Kidney epithelial cell (primary cell): ENCODE results near the gene ADAM33. TPM values are rescaled to one million over a fixed set of nuclear protein-coding genes. Genes with fewer than 3 reads are reported as not detected.

Experiments
- DNase-seq: peaks from one replicate; pipeline ENCODE4 v3.0.0-alpha.2; 2010; ENCODE audit warnings: low read depth
- H3K27me3 ChIP-seq: 2 replicates; pipeline ENCODE4 v1.6.0; 2011; ENCODE audit warnings: low read length; ENCODE audit not compliant: control insufficient read depth, insufficient read depth
- H3K36me3 ChIP-seq: 2 replicates; pipeline ENCODE4 v1.5.1; 2011; ENCODE audit warnings: low read length; ENCODE audit not compliant: control insufficient read depth, insufficient read depth
- H3K4me3 ChIP-seq: 2 replicates; pipeline ENCODE4 v1.5.1; 2011; ENCODE audit warnings: low read depth, mild to moderate bottlenecking, control low read depth, low read length
- total RNA-seq: library from RNA; depleted of rRNA; stranded (reverse); fragments of >200 nt; gene quantifications from 2 replicates; pipeline ENCODE4 v1.2.3, GENCODE V29; 2015
- TF ChIP-seq, protein P1 (sequence below): IDR thresholded peaks from 2 replicates; pipeline ENCODE4 v1.5.1; 2011; ENCODE audit warnings: mild to moderate bottlenecking, moderate library complexity, low read length, control low read depth, inconsistent platforms; ENCODE audit not compliant: insufficient read depth, poor library complexity, severe bottlenecking

Gene ADAM33
- total RNA-seq, 1 donor from 2014 or later = 0.13 TPM

DNA sequence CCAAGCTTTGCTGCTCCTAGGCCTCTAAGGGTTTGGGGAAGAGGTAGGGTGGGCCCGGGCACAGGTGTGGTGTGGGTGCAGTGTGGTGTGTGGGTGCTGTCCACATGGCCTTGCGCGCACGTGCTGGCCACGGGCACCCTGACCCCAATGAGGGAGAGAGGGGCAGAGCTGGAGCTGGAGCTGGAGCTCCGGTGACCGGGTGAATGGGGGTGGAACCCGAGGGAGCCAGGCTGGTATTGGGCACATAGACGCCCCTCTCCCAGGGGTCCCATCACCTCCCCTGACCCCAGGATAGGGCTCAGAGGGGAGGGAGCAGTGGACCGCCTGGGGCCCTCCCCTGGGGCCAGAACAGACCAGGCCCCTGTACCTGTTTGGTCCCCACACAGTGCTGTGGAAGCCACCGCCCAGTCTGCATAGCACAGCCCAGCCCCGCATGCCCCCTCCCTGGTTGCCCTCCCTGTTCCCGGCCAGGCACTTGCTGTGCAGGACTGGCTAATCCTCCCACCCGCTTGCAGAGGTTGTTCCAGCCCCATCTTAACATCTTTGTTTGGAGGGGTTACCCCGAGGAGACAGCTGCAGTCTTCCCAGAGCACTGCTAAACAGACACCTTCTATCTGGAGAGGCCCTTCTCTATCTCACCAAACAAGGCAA, 984 bp downstream of the ADAM33 start:
- TF ChIP-seq, protein P1, sequence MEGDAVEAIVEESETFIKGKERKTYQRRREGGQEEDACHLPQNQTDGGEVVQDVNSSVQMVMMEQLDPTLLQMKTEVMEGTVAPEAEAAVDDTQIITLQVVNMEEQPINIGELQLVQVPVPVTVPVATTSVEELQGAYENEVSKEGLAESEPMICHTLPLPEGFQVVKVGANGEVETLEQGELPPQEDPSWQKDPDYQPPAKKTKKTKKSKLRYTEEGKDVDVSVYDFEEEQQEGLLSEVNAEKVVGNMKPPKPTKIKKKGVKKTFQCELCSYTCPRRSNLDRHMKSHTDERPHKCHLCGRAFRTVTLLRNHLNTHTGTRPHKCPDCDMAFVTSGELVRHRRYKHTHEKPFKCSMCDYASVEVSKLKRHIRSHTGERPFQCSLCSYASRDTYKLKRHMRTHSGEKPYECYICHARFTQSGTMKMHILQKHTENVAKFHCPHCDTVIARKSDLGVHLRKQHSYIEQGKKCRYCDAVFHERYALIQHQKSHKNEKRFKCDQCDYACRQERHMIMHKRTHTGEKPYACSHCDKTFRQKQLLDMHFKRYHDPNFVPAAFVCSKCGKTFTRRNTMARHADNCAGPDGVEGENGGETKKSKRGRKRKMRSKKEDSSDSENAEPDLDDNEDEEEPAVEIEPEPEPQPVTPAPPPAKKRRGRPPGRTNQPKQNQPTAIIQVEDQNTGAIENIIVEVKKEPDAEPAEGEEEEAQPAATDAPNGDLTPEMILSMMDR = no peak

GRCh38 chr20:3679749-3680700, 1.8 kb downstream of the ADAM33 start:
- no peak for DNase-seq
- TF ChIP-seq, protein P1 = no peak
- Histone ChIP-seq H3K4me3 (no peak overlapping the region), H3K27me3 (peaks cover 58% of the 10 kb centered on the region), H3K36me3 (no peaks in the 10 kb centered on the region)

More for the DNA sequence above, 984 bp downstream of the ADAM33 start:
- DNase-seq = no peak
- no peaks in the 10 kb centered on the region for H3K36me3 ChIP-seq
- H3K27me3 ChIP-seq = peaks cover 53% of the 10 kb centered on the region
- H3K4me3 ChIP-seq = no peak overlapping the region

DNA sequence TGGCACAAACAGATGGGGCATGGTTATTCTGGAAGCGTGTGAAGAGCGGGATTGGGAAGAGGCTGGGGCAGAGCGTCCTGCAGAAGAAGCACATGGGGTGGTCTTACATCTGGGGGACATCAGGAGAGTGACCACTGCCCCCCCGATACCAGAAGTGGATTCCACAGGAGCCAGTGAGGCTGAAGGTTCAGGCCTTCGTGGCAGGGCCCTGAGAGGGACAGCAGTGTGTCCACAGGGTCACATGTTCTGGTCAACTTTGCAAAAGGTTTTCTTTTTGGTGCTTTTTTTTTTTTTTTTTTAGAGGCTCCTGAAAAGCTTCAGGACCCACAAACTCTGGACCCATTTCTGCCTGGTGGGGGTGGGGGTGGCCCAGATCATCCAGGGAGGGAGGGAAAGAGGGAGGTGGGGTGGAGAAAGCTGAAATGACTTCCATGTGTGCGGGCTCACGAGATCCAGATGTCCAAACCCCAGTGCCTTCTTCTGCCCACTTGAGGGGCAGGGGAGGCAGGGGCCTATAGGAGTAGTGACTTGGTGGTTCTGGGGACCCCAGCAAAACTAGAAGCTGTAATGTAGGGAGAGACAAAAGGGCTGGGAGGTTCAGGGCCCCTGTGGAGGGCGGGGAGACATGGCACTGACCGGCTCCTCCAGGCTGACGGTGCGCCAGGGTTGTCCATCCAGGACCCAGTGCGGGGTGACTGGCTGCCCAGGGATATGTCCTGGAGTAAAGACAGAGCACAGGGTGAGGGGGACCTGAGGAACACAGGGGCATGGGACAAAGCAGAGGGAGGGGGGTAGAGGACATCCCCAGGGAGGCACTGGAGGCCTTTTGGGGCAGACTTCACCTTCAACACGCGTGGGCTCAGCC, 2.7 kb downstream of the ADAM33 start:
- TF ChIP-seq, protein P1 = no peak
- Histone ChIP-seq H3K27me3 (peaks cover 66% of the 10 kb centered on the region), H3K4me3 (no peak overlapping the region), H3K36me3 (no peaks in the 10 kb centered on the region)
- DNase-seq = no peak

- peaks cover 75% of the 10 kb centered on the region for H3K27me3 ChIP-seq
- no peak for DNase-seq
- H3K36me3 ChIP-seq = no peaks in the 10 kb centered on the region
- no peak overlapping the region for H3K4me3 ChIP-seq
- TF ChIP-seq, protein P1 = no peak
These were observed 3.6 kb downstream of the ADAM33 start for GRCh38 chr20:3678198-3678597.

- H3K36me3 ChIP-seq = no peaks in the 10 kb centered on the region
- H3K27me3 ChIP-seq = peaks cover 79% of the 10 kb centered on the region
- TF ChIP-seq, protein P1 = no peak
- H3K4me3 ChIP-seq = no peak overlapping the region
- DNase-seq = no peak
These were observed 4.1 kb downstream of the ADAM33 start for GRCh38 chr20:3677733-3678132.
